Small intestine (tissue), 7 donors: ENCODE data around the gene WDR72. TPM values are rescaled to one million over a fixed set of nuclear protein-coding genes. Genes with fewer than 3 reads are reported as not detected.

Source experiments
- DNase-seq, 2 donors: peaks; one replicate each; pipeline versions ENCODE4 v3.0.0 to v3.0.0-alpha.2; 2013
- FAIRE-seq: peaks from 2 replicates; lab custom pipeline; 2012; peaks lifted over from hg19 to GRCh38; lab: Jason Lieb, UNC
- H3K27ac ChIP-seq, 3 donors: one replicate each; pipeline ENCODE4 v1.5.1; 2013; ENCODE audit warnings: low read length in 2 of 3, mild to moderate bottlenecking in 2 of 3, control low read depth in 1 of 3, inconsistent platforms in 1 of 3, low read depth in 1 of 3, moderate library complexity in 1 of 3
- H3K27me3 ChIP-seq, 3 donors: one replicate each; pipeline ENCODE4 v1.6.1; 2013; ENCODE audit warnings: low read length in 3 of 3, inconsistent platforms in 1 of 3; ENCODE audit not compliant: control insufficient read depth in 3 of 3, insufficient read depth in 3 of 3
- H3K36me3 ChIP-seq, 3 donors: one replicate each; pipeline ENCODE4 v1.6.1; 2013; ENCODE audit warnings: low read length in 3 of 3, inconsistent platforms in 1 of 3, low read depth in 1 of 3, mild to moderate bottlenecking in 1 of 3, moderate library complexity in 1 of 3; ENCODE audit not compliant: control insufficient read depth in 3 of 3, insufficient read depth in 2 of 3
- H3K4me1 ChIP-seq, 3 donors: one replicate each; pipeline ENCODE4 v1.6.1; 2013; ENCODE audit warnings: low read length in 2 of 3, inconsistent platforms in 1 of 3, low read depth in 1 of 3, mild to moderate bottlenecking in 1 of 3, moderate library complexity in 1 of 3; ENCODE audit not compliant: control insufficient read depth in 3 of 3, insufficient read depth in 2 of 3
- H3K4me3 ChIP-seq, 3 donors: one replicate each; pipeline ENCODE4 v1.5.1; 2013; ENCODE audit warnings: low read length in 3 of 3, control low read depth in 1 of 3, inconsistent platforms in 1 of 3, low read depth in 1 of 3, mild to moderate bottlenecking in 1 of 3, moderate library complexity in 1 of 3
- H3K9me3 ChIP-seq, 2 donors: one replicate each; pipeline ENCODE4 v1.6.1; 2013; ENCODE audit warnings: low read depth in 1 of 2, low read length in 1 of 2; ENCODE audit not compliant: control insufficient read depth in 2 of 2, insufficient read depth in 1 of 2
- WGBS, 3 donors: extraction: QIAGEN DNeasy Blood & Tissue Kit; methylation state at CpG; one replicate each; pipeline ENCODE4 v1.1.7; 2013; 5-methylcytosine and 5-hydroxymethylcytosine counted together
- polyA plus RNA-seq, 4 donors: library from polyadenylated mRNA; stranded (reverse) in 3 of 4; unstranded in 1 of 4; fragments of 200-250 nt in 3 of 4; fragments of 120-200 nt in 1 of 4; gene quantifications; one replicate each; pipeline versions ENCODE4 v1.2.1 to v1.2.3, GENCODE V29; 2013
- donor health status: healthy with polysubstance abuse.
- donor health status: control.
- donor health status: control.
- donor health status: Bipolar disorder and iron deficiency.
- donor health status: healthy.

The WDR72 gene
- polyA plus RNA-seq, 4 donors = 0.12 to 1.6 (median 0.63) TPM

GRCh38 chr15:53569751-53570480 lies 189.5 kb downstream of the WDR72 start:
- no peak overlapping the region for H3K4me3 ChIP-seq
- H3K9me3 ChIP-seq = no peaks in the 10 kb centered on the region
- H3K27me3 ChIP-seq = no peaks in the 10 kb centered on the region
- no peak overlapping the region for H3K27ac ChIP-seq
- DNase-seq = no peak
- WGBS, 3 donors = 66 to 79% (median 76%) methylated on average over 3 of the region's 3 CpGs
- no peak for FAIRE-seq
- H3K36me3 ChIP-seq = no peaks in the 10 kb centered on the region
- H3K4me1 ChIP-seq = no peaks in the 10 kb centered on the region

DNA sequence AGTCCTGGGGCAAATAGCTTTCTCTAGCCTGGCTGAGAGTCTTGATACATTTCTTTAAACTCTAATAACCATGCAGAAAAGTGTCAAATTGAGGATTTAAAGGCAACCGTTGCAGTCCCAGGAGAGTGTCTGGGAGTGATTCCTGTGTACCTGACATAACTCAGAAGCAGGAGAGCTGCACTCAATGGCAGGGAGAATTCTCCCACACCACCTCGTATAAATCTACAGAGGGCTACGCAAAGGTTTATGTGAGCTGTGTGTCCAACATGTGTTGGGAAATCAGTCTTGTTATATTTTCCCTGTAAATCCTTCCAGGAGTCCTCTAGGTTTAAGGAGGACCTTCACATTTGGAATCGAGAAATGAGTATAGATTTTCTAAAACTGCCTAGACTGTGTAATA lies 192.6 kb downstream of the WDR72 start:
- no peak for DNase-seq
- Histone ChIP-seq H3K27me3 (no peaks in the 10 kb centered on the region), H3K36me3 (no peaks in the 10 kb centered on the region), H3K27ac (no peak overlapping the region), H3K9me3 (no peaks in the 10 kb centered on the region), H3K4me1 (no peaks in the 10 kb centered on the region), H3K4me3 (no peak overlapping the region)
- WGBS, 3 donors = 80 to 86% (median 86%) methylated on average over 4 of the region's 4 CpGs
- FAIRE-seq = no peak

GRCh38 chr15:53565721-53566120 lies 193.7 kb downstream of the WDR72 start:
- Histone ChIP-seq H3K36me3 (no peaks in the 10 kb centered on the region), H3K27me3 (no peaks in the 10 kb centered on the region), H3K9me3 (no peaks in the 10 kb centered on the region), H3K27ac (no peak overlapping the region), H3K4me3 (no peak overlapping the region), H3K4me1 (peaks cover 0 to 1% (median 0%) of the 10 kb centered on the region in 3 donors)
- DNase-seq (no peak), FAIRE-seq (no peak)
- 62 to 82% (median 62%) methylated on average over 4 of the region's 4 CpGs for WGBS, 3 donors

GRCh38 chr15:53564647-53565046 lies 194.8 kb downstream of the WDR72 start:
- Histone ChIP-seq H3K4me1 (peaks cover 0 to 10% (median 0%) of the 10 kb centered on the region in 3 donors), H3K36me3 (no peaks in the 10 kb centered on the region), H3K9me3 (no peaks in the 10 kb centered on the region), H3K27ac (no peak overlapping the region), H3K4me3 (no peak overlapping the region), H3K27me3 (no peaks in the 10 kb centered on the region)
- DNase-seq = no peak
- FAIRE-seq = no peak
- 67 to 77% (median 72%) methylated on average over 2 of the region's 2 CpGs for WGBS, 3 donors

- Histone ChIP-seq H3K4me1 (peaks cover 0 to 15% (median 0%) of the 10 kb centered on the region in 3 donors), H3K27me3 (no peaks in the 10 kb centered on the region), H3K4me3 (no peak overlapping the region), H3K27ac (no peak overlapping the region), H3K9me3 (no peaks in the 10 kb centered on the region), H3K36me3 (no peaks in the 10 kb centered on the region)
- FAIRE-seq = no peak
- DNase-seq = no peak
- WGBS, 3 donors = 88 to 97% (median 91%) methylated on average over 4 of the region's 4 CpGs
Measured at GRCh38 chr15:53563627-53564026, 195.8 kb downstream of the WDR72 start.

DNA sequence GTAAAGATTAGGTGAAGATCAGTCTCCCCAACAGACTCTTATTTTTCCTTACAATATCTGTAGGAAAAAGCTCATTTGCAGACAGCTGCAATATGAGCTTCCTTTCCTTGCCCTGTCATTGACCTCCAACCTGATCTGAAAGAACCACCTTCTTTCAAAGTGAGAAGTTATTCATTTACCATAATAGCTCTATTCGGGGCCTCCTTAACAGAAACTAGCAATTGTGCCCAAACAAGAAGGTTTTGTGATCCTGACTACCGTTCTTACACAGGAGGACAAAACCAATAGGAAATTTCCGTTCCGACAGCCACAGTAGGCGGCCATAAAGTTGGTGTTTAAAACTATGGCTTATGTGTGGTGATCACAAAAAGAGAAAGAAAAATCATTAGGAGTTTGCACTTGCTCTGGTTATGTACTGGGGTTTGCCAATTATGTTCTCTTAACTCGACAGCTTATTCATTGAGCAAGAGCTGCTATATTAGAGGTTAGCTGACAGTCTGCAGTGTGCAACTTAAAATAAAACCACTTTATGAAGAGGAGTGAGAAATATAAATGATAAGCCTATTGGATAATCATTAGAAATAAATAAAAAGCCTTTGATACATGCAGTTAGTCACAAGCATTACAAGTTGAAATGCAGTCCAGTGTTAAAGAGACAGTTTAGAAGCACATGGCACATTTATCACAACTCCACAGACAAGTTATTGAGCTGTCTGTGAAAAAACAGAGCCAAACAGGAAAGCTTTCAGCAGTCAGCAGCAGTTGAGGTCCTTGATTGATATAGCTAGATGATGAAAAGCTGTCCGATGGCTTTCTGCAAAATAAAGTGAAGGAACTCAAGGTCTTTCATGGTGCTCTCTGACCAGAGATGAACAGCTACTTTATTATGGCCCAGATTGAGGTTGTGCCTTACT lies 199.8 kb downstream of the WDR72 start:
- Histone ChIP-seq H3K4me3 (no peak overlapping the region), H3K27me3 (no peaks in the 10 kb centered on the region), H3K27ac (peak overlapping the region in 1 of 3 donors; percentile 71), H3K36me3 (no peaks in the 10 kb centered on the region), H3K4me1 (peaks cover 0 to 16% (median 0%) of the 10 kb centered on the region in 3 donors), H3K9me3 (no peaks in the 10 kb centered on the region)
- WGBS, 3 donors = 10 to 40% (median 22%) methylated on average over 7 of the region's 7 CpGs
- FAIRE-seq (no peak), DNase-seq (peak; percentile 41 to 84)

GRCh38 chr15:53558384-53558783 lies 201.1 kb downstream of the WDR72 start:
- 52 to 59% (median 58%) methylated on average over 1 of the region's 1 CpG for WGBS, 3 donors
- H3K4me1 ChIP-seq = peaks cover 0 to 16% (median 0%) of the 10 kb centered on the region in 3 donors
- FAIRE-seq (no peak), DNase-seq (no peak)
- no peak overlapping the region for H3K4me3 ChIP-seq
- H3K27ac ChIP-seq = no peak overlapping the region
- no peaks in the 10 kb centered on the region for H3K36me3 ChIP-seq
- H3K9me3 ChIP-seq = no peaks in the 10 kb centered on the region
- no peaks in the 10 kb centered on the region for H3K27me3 ChIP-seq

DNA sequence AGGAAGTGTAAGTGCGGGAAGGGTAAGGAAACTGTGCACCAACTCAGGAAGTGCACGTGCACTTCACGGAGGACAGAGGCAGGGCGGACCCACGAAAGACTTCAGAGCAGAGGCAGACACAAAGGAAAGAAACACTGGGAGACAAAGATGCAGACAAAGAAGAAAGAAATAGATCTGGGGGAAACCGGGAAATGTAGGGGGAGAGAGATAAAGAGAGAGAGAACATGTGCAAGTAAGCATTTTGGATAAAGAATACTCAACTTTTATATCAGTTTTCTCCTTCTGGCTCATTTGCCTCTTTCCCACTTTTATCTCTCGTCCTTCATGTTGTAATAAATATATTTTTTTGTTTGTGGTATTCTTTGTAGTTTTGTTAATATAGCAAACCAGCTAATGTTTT lies 204.2 kb downstream of the WDR72 start:
- peaks cover 0 to 10% (median 0%) of the 10 kb centered on the region in 3 donors for H3K4me1 ChIP-seq
- no peaks in the 10 kb centered on the region for H3K36me3 ChIP-seq
- DNase-seq (no peak), FAIRE-seq (no peak)
- no peaks in the 10 kb centered on the region for H3K27me3 ChIP-seq
- no peak overlapping the region for H3K27ac ChIP-seq
- 58 to 82% (median 61%) methylated on average over 7 of the region's 7 CpGs for WGBS, 3 donors
- H3K9me3 ChIP-seq = no peaks in the 10 kb centered on the region
- no peak overlapping the region for H3K4me3 ChIP-seq
